H1 (cell line): Measurements from ENCODE around the gene TMEM176B. TPM values are rescaled to one million over a fixed set of nuclear protein-coding genes. Genes with fewer than 3 reads are reported as not detected.

Experiments used
- CTCF ChIA-PET: fragments of 300-600 bp; sonication (Branson Sonifier 250); formaldehyde crosslinking; loops from one replicate; lab custom pipeline; 2021; ENCODE audit not compliant: partially characterized antibody; lab: Charles Lee
- POLR2A ChIA-PET: fragments of 300-600 bp; sonication (Branson Sonifier 250); formaldehyde crosslinking; loops from one replicate; lab custom pipeline; 2021; ENCODE audit warnings: inconsistent platforms; ENCODE audit not compliant: partially characterized antibody; lab: Charles Lee
- DNase-seq, 2 experiments: peaks; one replicate each; pipeline versions ENCODE4 v3.0.0 to v3.0.0-alpha.2; 2010 to 2022; ENCODE audit warnings: low spot score in 2 of 2, low read depth in 1 of 2, mixed read lengths in 1 of 2
- FAIRE-seq: peaks from 2 replicates; lab custom pipeline; 2011; peaks lifted over from hg19 to GRCh38; lab: Jason Lieb, UNC
- H2AFZ ChIP-seq: 2 replicates; pipeline ENCODE4 v1.8.1; 2012; ENCODE audit warnings: low read length, inconsistent platforms
- H2AK5ac ChIP-seq: 2 replicates; pipeline ENCODE4 v1.6.1; 2013; ENCODE audit warnings: low read depth, low read length
- H2BK120ac ChIP-seq: replicated peaks from 2 replicates; pipeline ENCODE3; 2013; ENCODE audit warnings: low read depth, low read length, inconsistent platforms
- H2BK12ac ChIP-seq: 2 replicates; pipeline ENCODE4 v1.6.1; 2013; ENCODE audit warnings: low read depth, low read length
- H2BK15ac ChIP-seq: 2 replicates; pipeline ENCODE4 v1.6.1; 2013; ENCODE audit warnings: low read length
- H2BK20ac ChIP-seq: 2 replicates; pipeline ENCODE4 v1.6.1; 2013; ENCODE audit warnings: low read length
- H2BK5ac ChIP-seq: 2 replicates; pipeline ENCODE4 v1.6.1; 2013; ENCODE audit warnings: low read depth, low read length
- H3K14ac ChIP-seq: 2 replicates; pipeline ENCODE4 v1.6.1; 2013; ENCODE audit warnings: inconsistent platforms; ENCODE audit not compliant: insufficient read length
- H3K18ac ChIP-seq: 2 replicates; pipeline ENCODE4 v1.6.1; 2013; ENCODE audit warnings: low read length; ENCODE audit errors: extremely low read depth
- H3K23ac ChIP-seq: 2 replicates; pipeline ENCODE4 v1.6.1; 2013; ENCODE audit warnings: inconsistent platforms; ENCODE audit not compliant: insufficient read length
- H3K23me2 ChIP-seq: 2 replicates; pipeline ENCODE4 v1.6.1; 2013; ENCODE audit warnings: low read depth, low read length
- H3K27ac ChIP-seq: 2 replicates; pipeline ENCODE4 v1.6.1; 2011; ENCODE audit warnings: low read depth, low read length, inconsistent platforms
- H3K27me3 ChIP-seq, 4 experiments: replicated peaks in 1 of 4; 1 replicate in 1 of 4; 2 replicates in 3 of 4; pipeline versions ENCODE4 v1.6.1 to v1.8.1; 2011 to 2013; ENCODE audit warnings: low read length in 3 of 4, mild to moderate bottlenecking in 3 of 4, inconsistent platforms in 2 of 4, mixed read lengths in 2 of 4, moderate library complexity in 1 of 4; ENCODE audit not compliant: control insufficient read depth in 3 of 4, insufficient read depth in 3 of 4; ENCODE audit errors: extremely low read depth in 1 of 4
- H3K36me3 ChIP-seq, 4 experiments: 2 replicates each; pipeline versions ENCODE4 v1.6.1 to v1.8.1; 2011 to 2013; ENCODE audit warnings: mild to moderate bottlenecking in 4 of 4, low read length in 3 of 4, moderate library complexity in 2 of 4, control low read depth in 1 of 4, inconsistent platforms in 1 of 4; ENCODE audit not compliant: insufficient read depth in 4 of 4, control insufficient read depth in 2 of 4
- H3K4ac ChIP-seq: replicated peaks from 2 replicates; pipeline ENCODE3; 2013; ENCODE audit warnings: low read length, low read depth, mixed read lengths, inconsistent platforms; ENCODE audit not compliant: insufficient read length
- H3K4me1 ChIP-seq, 4 experiments: replicated peaks in 1 of 4; 1 replicate in 1 of 4; 2 replicates in 3 of 4; pipeline versions ENCODE4 v1.6.1 to v1.8.1; 2011 to 2013; ENCODE audit warnings: low read length in 3 of 4, inconsistent platforms in 2 of 4, mixed read lengths in 1 of 4; ENCODE audit not compliant: insufficient read depth in 4 of 4, control insufficient read depth in 3 of 4
- H3K4me2 ChIP-seq, 2 experiments: 2 replicates each; pipeline versions ENCODE4 v1.6.1 to v1.8.1; 2011 to 2013; ENCODE audit warnings: low read depth in 2 of 2, low read length in 2 of 2, control low read depth in 1 of 2, inconsistent platforms in 1 of 2, mild to moderate bottlenecking in 1 of 2; ENCODE audit not compliant: insufficient read depth in 1 of 2
- H3K4me3 ChIP-seq, 4 experiments: fragments of 200-600, 300-600 bp in 1 of 4; sonication (generic), shearing (Covaris generic), sonication (Bioruptor Twin) in 1 of 4; 2 replicates each; pipeline versions ENCODE4 v1.5.1 to v1.8.1; 2011 to 2016; ENCODE audit warnings: low read length in 4 of 4, low read depth in 3 of 4, control low read depth in 2 of 4, inconsistent platforms in 2 of 4, mild to moderate bottlenecking in 2 of 4, mixed read lengths in 1 of 4, moderate library complexity in 1 of 4; ENCODE audit not compliant: insufficient read depth in 2 of 4; ENCODE audit errors: extremely low read depth in 1 of 4
- H3K56ac ChIP-seq: replicated peaks from 2 replicates; pipeline ENCODE3; 2013; ENCODE audit warnings: low read depth, mild to moderate bottlenecking, mixed read lengths, low read length, inconsistent platforms; ENCODE audit not compliant: insufficient read length
- H3K79me1 ChIP-seq: 2 replicates; pipeline ENCODE4 v1.6.1; 2013; ENCODE audit warnings: low read depth, low read length, control low read depth
- H3K79me2 ChIP-seq, 2 experiments: 2 replicates each; pipeline versions ENCODE4 v1.6.1 to v1.8.1; 2012 to 2013; ENCODE audit warnings: low read length in 2 of 2, mild to moderate bottlenecking in 2 of 2, inconsistent platforms in 1 of 2; ENCODE audit not compliant: insufficient read depth in 2 of 2, control insufficient read depth in 1 of 2
- H3K9ac ChIP-seq, 4 experiments: replicated peaks in 1 of 4; 1 replicate in 1 of 4; 2 replicates in 3 of 4; pipeline versions ENCODE4 v1.6.1 to v1.8.1; 2011 to 2013; ENCODE audit warnings: low read depth in 3 of 4, low read length in 3 of 4, control low read depth in 2 of 4, mild to moderate bottlenecking in 2 of 4, moderate library complexity in 2 of 4, inconsistent platforms in 1 of 4; ENCODE audit errors: extremely low read depth in 1 of 4
- H3K9me3 ChIP-seq, 2 experiments: 2 replicates each; pipeline versions ENCODE4 v1.6.1 to v1.8.1; 2012 to 2013; ENCODE audit warnings: mild to moderate bottlenecking in 2 of 2, moderate library complexity in 2 of 2, control low read depth in 1 of 2, inconsistent platforms in 1 of 2, low read depth in 1 of 2, low read length in 1 of 2, mixed read lengths in 1 of 2; ENCODE audit not compliant: insufficient read depth in 2 of 2
- H4K20me1 ChIP-seq, 2 experiments: replicated peaks in 1 of 2; 2 replicates each; pipeline versions ENCODE3 to v1.8.1; 2011 to 2013; ENCODE audit warnings: inconsistent platforms in 2 of 2, low read length in 2 of 2, mild to moderate bottlenecking in 1 of 2; ENCODE audit not compliant: insufficient read depth in 2 of 2, control insufficient read depth in 1 of 2
- H4K5ac ChIP-seq: 2 replicates; pipeline ENCODE4 v1.6.1; 2013; ENCODE audit warnings: low read length, low read depth, mixed read lengths, inconsistent platforms; ENCODE audit not compliant: insufficient read length
- H4K8ac ChIP-seq: 2 replicates; pipeline ENCODE4 v1.8.0; 2013; ENCODE audit warnings: mild to moderate bottlenecking, moderate library complexity, low read length, inconsistent platforms; ENCODE audit not compliant: insufficient read depth; ENCODE audit errors: extremely low read depth
- H4K91ac ChIP-seq: replicated peaks from 2 replicates; pipeline ENCODE3; 2013; ENCODE audit warnings: low read length, mixed read lengths, inconsistent platforms; ENCODE audit not compliant: insufficient read length
- CEBPB ChIP-seq: IDR thresholded peaks from 2 replicates; pipeline ENCODE4 v1.6.1; 2012; ENCODE audit warnings: low read depth, low read length
- CTCF ChIP-seq, 3 experiments: IDR thresholded peaks; 1 replicate in 2 of 3; 2 replicates in 1 of 3; pipeline versions ENCODE4 v1.5.1 to v1.6.1; 2011; ENCODE audit warnings: low read length in 3 of 3, mild to moderate bottlenecking in 3 of 3, inconsistent platforms in 2 of 3, low read depth in 1 of 3, moderate library complexity in 1 of 3; ENCODE audit not compliant: insufficient read depth in 1 of 3; ENCODE audit errors: control extremely low read depth in 1 of 3
- EP300 ChIP-seq, 2 experiments: IDR thresholded peaks; 1 replicate in 1 of 2; 2 replicates in 1 of 2; pipeline ENCODE4 v1.6.1; 2011 to 2012; ENCODE audit warnings: low read depth in 2 of 2, low read length in 2 of 2, mild to moderate bottlenecking in 2 of 2, borderline replicate concordance in 1 of 2, inconsistent platforms in 1 of 2, moderate library complexity in 1 of 2
- GABPA ChIP-seq: IDR thresholded peaks from 2 replicates; pipeline ENCODE4 v1.6.1; 2011; ENCODE audit warnings: mild to moderate bottlenecking, low read length, moderate library complexity, borderline replicate concordance; ENCODE audit not compliant: insufficient read depth
- NANOG ChIP-seq: IDR thresholded peaks from 2 replicates; pipeline ENCODE4 v1.6.1; 2011; ENCODE audit warnings: low read length, low read depth, mild to moderate bottlenecking, inconsistent platforms; ENCODE audit not compliant: insufficient read depth, poor library complexity, severe bottlenecking
- NRF1 ChIP-seq: IDR thresholded peaks from 2 replicates; pipeline ENCODE4 v1.6.1; 2011; ENCODE audit warnings: mild to moderate bottlenecking, low read depth, low read length, improper control_type of control experiment
- SRF ChIP-seq: IDR thresholded peaks from 2 replicates; pipeline ENCODE4 v1.6.1; 2011; ENCODE audit warnings: mild to moderate bottlenecking, low read depth, low read length, moderate library complexity
- TBP ChIP-seq: IDR thresholded peaks from 2 replicates; pipeline ENCODE4 v1.6.1; 2011; ENCODE audit warnings: low read depth, low read length, improper control_type of control experiment
- TEAD4 ChIP-seq: IDR thresholded peaks from 2 replicates; pipeline ENCODE4 v1.6.1; 2012; ENCODE audit warnings: low read depth, low read length, inconsistent platforms, mixed read lengths
- WGBS, 2 experiments: shearing (Covaris generic) in 1 of 2; methylation state at CpG; one replicate each; pipeline versions ENCODE4 v1.1.6 to v1.1.7; 2013 to 2015; ENCODE audit warnings: low lambda C conversion rate in 2 of 2, mixed read lengths in 2 of 2, inconsistent platforms in 1 of 2, low coverage in 1 of 2, missing lambda C conversion rate in 1 of 2; ENCODE audit not compliant: insufficient replicate concordance in 2 of 2, insufficient coverage in 1 of 2, insufficient read length in 1 of 2; ENCODE audit errors: extremely low coverage in 1 of 2, missing lambda C conversion rate in 1 of 2; 5-methylcytosine and 5-hydroxymethylcytosine counted together
- polyA plus RNA-seq, 7 experiments: library from polyadenylated mRNA; depleted of rRNA in 3 of 7; stranded (reverse) in 5 of 7; unstranded in 2 of 7; fragments of >200 nt in 5 of 7; fragments of 200-250 nt in 2 of 7; gene quantifications; 1 replicate in 5 of 7; 2 replicates in 1 of 7; 4 replicates in 1 of 7; pipeline versions ENCODE4 v1.2.1 to v1.2.3, GENCODE V29; 2011 to 2013; ENCODE audit warnings: missing spikeins in 2 of 7, mixed read lengths in 2 of 7
- total RNA-seq: library from RNA; stranded (reverse); fragmentation: NEBNext Ultra II Directional; extraction: Animal tissue kit (Norgen Biotek cat#: 25700); gene quantifications from 2 replicates; pipeline ENCODE4 v1.2.1, GENCODE V29; 2021

Gene TMEM176B
- total and polyA plus RNA-seq, 2 of the 8 experiments (the other 6 are each of a cell fraction or from before 2014, with no cell fraction given): 1.2 to 2.1 TPM

- no peaks in the 10 kb centered on the region; a peak in 1 of 8 replicates for H3K36me3 ChIP-seq
- no peak overlapping the region for H3K4ac ChIP-seq
- no peak overlapping the region for H3K56ac ChIP-seq
- H3K27me3 ChIP-seq: no peaks in the 10 kb centered on the region; a peak in 1 of 7 replicates
- no peak overlapping the region for H4K5ac ChIP-seq
- peak overlapping the region; percentile 14 to 19; a peak in 1 of 4 replicates for H3K4me2 ChIP-seq
- no peak overlapping the region; the same call in 1 of the 2 replicates for H2BK12ac ChIP-seq
- no peaks in the 10 kb centered on the region for H3K79me2 ChIP-seq
- peaks cover 0 to 6% of the 10 kb centered on the region in 2 experiments; a peak in 1 of 4 replicates for H3K9me3 ChIP-seq
- H2AK5ac ChIP-seq: no peak overlapping the region
- peak overlapping the region; percentile 38 for H2BK120ac ChIP-seq
- H4K20me1 ChIP-seq: no peaks in the 10 kb centered on the region
- no peak overlapping the region for H3K14ac ChIP-seq
- H3K9ac ChIP-seq: no peak overlapping the region
- H2BK5ac ChIP-seq: no peak overlapping the region; the same call in 1 of the 2 replicates
- no peaks in the 10 kb centered on the region for H3K23me2 ChIP-seq
- no peak overlapping the region for H2AFZ ChIP-seq
- no peak for TF ChIP-seq CTCF (IDR thresholded peaks at IDR 0.05; ENCODE audit: control extremely low read depth in 1 of 3, insufficient read depth in 1 of 3, low read depth in 1 of 3, low read length in 3 of 3)
- TF ChIP-seq CEBPB: no peak
- no peak for TF ChIP-seq NRF1
- TF ChIP-seq EP300 (IDR thresholded peaks at IDR 0.05; ENCODE audit: borderline replicate concordance in 1 of 2, low read depth in 2 of 2, low read length in 2 of 2): no peak
- TF ChIP-seq GABPA: no peak
- TF ChIP-seq TBP: no peak
- no peak for TF ChIP-seq NANOG
- no peak for TF ChIP-seq SRF
- no peak for TF ChIP-seq TEAD4
- H3K23ac ChIP-seq: no peak overlapping the region
- ChIA-PET CTCF (interaction anchor here (1.2 to 1.5 kb wide), 3 partner anchors 22 to 195 kb away, joined by 3 to 4 read pairs (median 3); no protein-coding TSS in a partner anchor), POLR2A (interaction anchor here (1.6 kb wide), 1 partner anchor 445 kb away, joined by 3 read pairs; no protein-coding TSS in a partner anchor)
- peak overlapping the region; percentile 15; the same call in 1 of the 2 replicates for H2BK20ac ChIP-seq
- no peak overlapping the region; the same call in 1 of the 2 replicates for H2BK15ac ChIP-seq
- no peak overlapping the region for H3K18ac ChIP-seq
- FAIRE-seq: no peak
- no peak overlapping the region for H4K91ac ChIP-seq
- no peaks in the 10 kb centered on the region for H3K79me1 ChIP-seq
- H3K4me1 ChIP-seq: peaks cover 3 to 5% (median 4%) of the 10 kb centered on the region in 4 experiments; a peak in 5 of 7 replicates
- no peak overlapping the region for H3K27ac ChIP-seq
- no peak overlapping the region for H3K4me3 ChIP-seq
- H4K8ac ChIP-seq: no peak overlapping the region
- 71% methylated on average over 7 of the region's 7 CpGs; no CpG with 5 or more reads in 1 of the 2 experiments for WGBS, 2 experiments
- no peak for DNase-seq
Measured at GRCh38 chr7:150814328-150815001, 14.3 kb upstream of the TMEM176B start.
